Loucy (cell line): ENCODE results near the gene RBBP8.

ENCODE experiments used
- H2AFZ ChIP-seq: fragments of 200-600 bp; sonication (generic); 2 replicates; pipeline ENCODE4 v1.6.0; 2016; ENCODE audit warnings: antibody characterized with exemption, mild to moderate bottlenecking, low read length, moderate library complexity
- H3F3A ChIP-seq: fragments of 200-600 bp; 2 replicates; pipeline ENCODE4 v1.6.0; 2016; ENCODE audit warnings: antibody characterized with exemption, low read depth, mild to moderate bottlenecking
- H3K27me3 ChIP-seq: fragments of 200-600 bp; sonication (generic); 2 replicates; pipeline ENCODE4 v1.6.1; 2014; ENCODE audit warnings: low read length, mild to moderate bottlenecking; ENCODE audit not compliant: insufficient read depth, poor library complexity, severe bottlenecking
- H3K36me3 ChIP-seq: fragments of 200-600 bp; sonication (generic); 2 replicates; pipeline ENCODE4 v1.6.1; 2016; ENCODE audit warnings: low read length; ENCODE audit not compliant: insufficient read depth
- H3K4me1 ChIP-seq: fragments of 200-600 bp; sonication (generic); 2 replicates; pipeline ENCODE4 v1.5.1; 2014; ENCODE audit warnings: low read length, mild to moderate bottlenecking; ENCODE audit not compliant: insufficient read depth, poor library complexity, severe bottlenecking
- H3K4me2 ChIP-seq: fragments of 200-600 bp; sonication (generic); 2 replicates; pipeline ENCODE4 v1.6.0; 2014; ENCODE audit warnings: antibody characterized with exemption, low read length, low read depth, mild to moderate bottlenecking; ENCODE audit not compliant: poor library complexity, severe bottlenecking
- H3K4me3 ChIP-seq: fragments of 200-600 bp; sonication (generic); 2 replicates; pipeline ENCODE4 v1.5.1; 2014; ENCODE audit warnings: low read length, mild to moderate bottlenecking, mixed read lengths; ENCODE audit not compliant: poor library complexity, severe bottlenecking
- H3K79me2 ChIP-seq: fragments of 200-600 bp; sonication (generic); 2 replicates; pipeline ENCODE4 v1.6.1; 2014; ENCODE audit warnings: low read length; ENCODE audit not compliant: insufficient read depth
- H3K9ac ChIP-seq: fragments of 200-600 bp; sonication (generic); 2 replicates; pipeline ENCODE4 v1.6.0; 2014; ENCODE audit warnings: mild to moderate bottlenecking, low read depth, low read length, moderate library complexity; ENCODE audit not compliant: poor library complexity, severe bottlenecking
- H3K9me2 ChIP-seq: fragments of 200-600 bp; sonication (generic); replicated peaks from 2 replicates; pipeline ENCODE4 v1.6.1; 2016; ENCODE audit warnings: low read depth, low read length, mixed read lengths
- H3K9me3 ChIP-seq: fragments of 200-600 bp; sonication (generic); 2 replicates; pipeline ENCODE4 v1.6.1; 2014; ENCODE audit warnings: mild to moderate bottlenecking, antibody characterized with exemption, low read length, low read depth; ENCODE audit not compliant: insufficient read depth
- H4K20me1 ChIP-seq: fragments of 200-600 bp; sonication (generic); 2 replicates; pipeline ENCODE4 v1.6.0; 2014; ENCODE audit warnings: antibody characterized with exemption, low read length, mild to moderate bottlenecking; ENCODE audit not compliant: insufficient read depth, poor library complexity, severe bottlenecking
- CTCF ChIP-seq: fragments of 200-600 bp; sonication (generic); conservative IDR thresholded peaks from 2 replicates; pipeline ENCODE4 v1.5.1; 2014; ENCODE audit warnings: mild to moderate bottlenecking, antibody characterized with exemption, low read length
- EZH2phosphoT487 ChIP-seq: fragments of 200-600 bp; IDR thresholded peaks from 2 replicates; pipeline ENCODE4 v1.6.1; 2018; ENCODE audit warnings: antibody characterized with exemption, mild to moderate bottlenecking, moderate library complexity, borderline replicate concordance

Gene RBBP8

GRCh38 chr18:23021623-23022022 is 88.5 kb downstream of the RBBP8 start:
- H3K9me2 ChIP-seq = no peaks in the 10 kb centered on the region
- no peaks in the 10 kb centered on the region for H3F3A ChIP-seq
- H3K9ac ChIP-seq = no peak overlapping the region
- H3K36me3 ChIP-seq = peaks cover 27% of the 10 kb centered on the region
- no peaks in the 10 kb centered on the region for H3K79me2 ChIP-seq
- no peak overlapping the region for H3K4me2 ChIP-seq
- TF ChIP-seq CTCF (no peak), EZH2phosphoT487 (no peak)
- no peak overlapping the region for H2AFZ ChIP-seq
- no peaks in the 10 kb centered on the region for H4K20me1 ChIP-seq
- no peak overlapping the region for H3K4me3 ChIP-seq
- H3K4me1 ChIP-seq = no peaks in the 10 kb centered on the region
- H3K9me3 ChIP-seq = no peaks in the 10 kb centered on the region
- no peaks in the 10 kb centered on the region for H3K27me3 ChIP-seq

- H3F3A ChIP-seq = no peaks in the 10 kb centered on the region
- peaks cover 18% of the 10 kb centered on the region; the same call in 1 of the 2 replicates for H3K36me3 ChIP-seq
- no peak overlapping the region for H3K4me2 ChIP-seq
- H3K79me2 ChIP-seq = no peaks in the 10 kb centered on the region
- no peak overlapping the region for H3K4me3 ChIP-seq
- no peaks in the 10 kb centered on the region for H3K4me1 ChIP-seq
- no peaks in the 10 kb centered on the region for H3K27me3 ChIP-seq
- no peak overlapping the region for H3K9ac ChIP-seq
- no peaks in the 10 kb centered on the region for H4K20me1 ChIP-seq
- H3K9me3 ChIP-seq = no peaks in the 10 kb centered on the region
- no peak overlapping the region for H2AFZ ChIP-seq
- TF ChIP-seq EZH2phosphoT487 (no peak), CTCF (no peak)
- H3K9me2 ChIP-seq = no peaks in the 10 kb centered on the region
These were observed 99.0 kb downstream of the RBBP8 start for GRCh38 chr18:23032030-23032582.

GRCh38 chr18:23033056-23033455 is 99.9 kb downstream of the RBBP8 start:
- no peaks in the 10 kb centered on the region for H3K27me3 ChIP-seq
- H4K20me1 ChIP-seq = no peaks in the 10 kb centered on the region
- H3K9me3 ChIP-seq = no peaks in the 10 kb centered on the region
- H3K36me3 ChIP-seq = peaks cover 8% of the 10 kb centered on the region; the same call in 1 of the 2 replicates
- no peak overlapping the region for H3K4me2 ChIP-seq
- H3F3A ChIP-seq = no peaks in the 10 kb centered on the region
- H3K9ac ChIP-seq = no peak overlapping the region
- H3K79me2 ChIP-seq = no peaks in the 10 kb centered on the region
- H3K4me3 ChIP-seq = no peak overlapping the region
- no peak for TF ChIP-seq EZH2phosphoT487
- no peak for TF ChIP-seq CTCF
- H3K9me2 ChIP-seq = no peaks in the 10 kb centered on the region
- H3K4me1 ChIP-seq = no peaks in the 10 kb centered on the region
- no peak overlapping the region for H2AFZ ChIP-seq
